GM21381 (cell line): ENCODE data around the gene CELSR3.
A peak's percentile ranks its signal among the peaks of the same experiment; 100 is the strongest.

Source experiments
- ATAC-seq: cut with Tn5 transposase; IDR thresholded peaks from one replicate; pipeline ENCODE4 v1.9.1; 2021; ENCODE audit warnings: mild to moderate bottlenecking, moderate library complexity; ENCODE audit not compliant: unreplicated experiment

CELSR3 gene

DNA sequence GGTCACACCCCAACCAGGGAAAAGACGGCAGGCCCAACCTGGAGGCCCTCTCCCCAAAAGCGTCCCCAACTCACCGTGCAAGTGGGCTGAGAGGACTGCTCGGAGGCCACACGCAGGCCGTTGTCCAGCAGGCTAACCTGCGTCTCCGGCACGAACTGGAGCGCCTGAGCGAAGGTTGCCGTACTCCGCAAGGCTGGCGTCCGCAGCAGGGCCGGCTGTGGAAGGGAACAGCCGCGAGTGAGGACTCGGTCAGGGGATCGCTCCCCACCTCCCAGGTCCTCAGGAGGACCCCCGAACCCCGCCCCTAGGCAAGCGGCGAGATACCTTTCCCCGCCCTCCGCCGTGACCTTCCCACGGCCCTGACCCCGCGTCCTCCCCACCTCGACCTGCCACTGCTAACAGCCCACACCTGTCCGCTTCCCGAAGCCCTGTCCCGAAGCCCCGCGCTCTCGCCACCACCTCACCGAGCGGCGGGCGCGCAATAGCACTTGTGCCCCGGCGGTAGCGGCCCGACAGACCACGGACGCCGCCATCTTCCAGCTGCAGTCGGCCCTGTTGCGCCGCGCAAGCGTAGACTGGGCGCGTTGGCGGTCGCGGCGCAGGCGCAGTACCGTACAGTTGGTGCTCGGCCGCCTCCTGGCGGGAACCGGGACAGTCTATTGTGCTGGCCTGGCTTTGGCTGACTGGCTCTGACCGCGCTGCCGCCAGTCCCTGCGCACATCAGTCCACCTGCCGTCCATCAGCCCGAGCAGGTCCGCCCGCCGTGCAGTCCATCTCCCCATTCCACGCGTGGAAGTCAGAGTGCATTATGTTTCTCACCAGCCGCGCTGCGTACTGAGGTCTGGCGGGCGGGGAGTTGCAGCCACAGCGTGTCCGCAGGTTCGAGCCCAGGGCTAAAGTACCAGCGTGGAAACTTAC is 53.3 kb downstream of the CELSR3 start, which contains the start of gene UQCRC1:
Gene UQCRC1 (minus strand): TSS at position 559 of the 918 bp plus-strand sequence. CDS start 26 bp downstream, at position 533.
- peak; percentile 92 for ATAC-seq

DNA sequence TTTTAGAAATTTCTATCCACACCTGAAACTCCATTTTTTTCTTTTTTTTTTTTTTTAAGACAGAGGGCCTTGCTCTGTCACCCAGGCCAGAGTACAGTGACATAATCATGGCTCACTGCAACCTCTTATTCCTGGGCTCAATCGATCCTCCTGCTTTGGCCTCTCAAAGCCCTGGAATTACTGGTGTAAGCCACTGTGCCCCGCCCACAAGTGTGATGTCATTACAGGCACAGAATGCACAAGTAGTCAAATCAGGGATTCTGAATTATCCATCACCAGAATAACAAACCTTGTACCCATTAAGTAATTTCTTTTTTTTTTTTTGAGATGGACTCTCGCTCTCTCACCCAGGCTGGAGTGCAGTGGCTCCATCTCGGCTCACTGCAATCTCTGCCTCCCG is 55.2 kb downstream of the CELSR3 start:
- ATAC-seq: no peak

DNA sequence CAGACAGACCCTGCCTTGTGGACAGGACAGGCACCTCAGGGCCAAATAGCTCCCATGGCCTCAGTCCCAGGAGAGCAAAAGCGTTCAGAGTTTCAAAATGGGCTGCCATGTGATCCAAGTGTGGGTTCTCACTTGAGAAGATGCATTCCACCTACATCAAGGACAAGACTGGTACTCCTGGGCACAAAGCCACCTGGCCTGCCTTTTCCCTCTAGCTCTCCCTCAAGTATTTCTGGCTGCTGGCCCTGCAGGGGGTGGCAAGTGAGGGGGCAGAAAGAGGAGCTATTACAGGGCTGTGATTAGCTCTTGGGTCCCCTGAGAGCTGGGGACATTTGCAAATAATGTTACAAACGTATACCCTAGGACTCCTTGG is 61.1 kb downstream of the CELSR3 start:
- ATAC-seq: no peak

DNA sequence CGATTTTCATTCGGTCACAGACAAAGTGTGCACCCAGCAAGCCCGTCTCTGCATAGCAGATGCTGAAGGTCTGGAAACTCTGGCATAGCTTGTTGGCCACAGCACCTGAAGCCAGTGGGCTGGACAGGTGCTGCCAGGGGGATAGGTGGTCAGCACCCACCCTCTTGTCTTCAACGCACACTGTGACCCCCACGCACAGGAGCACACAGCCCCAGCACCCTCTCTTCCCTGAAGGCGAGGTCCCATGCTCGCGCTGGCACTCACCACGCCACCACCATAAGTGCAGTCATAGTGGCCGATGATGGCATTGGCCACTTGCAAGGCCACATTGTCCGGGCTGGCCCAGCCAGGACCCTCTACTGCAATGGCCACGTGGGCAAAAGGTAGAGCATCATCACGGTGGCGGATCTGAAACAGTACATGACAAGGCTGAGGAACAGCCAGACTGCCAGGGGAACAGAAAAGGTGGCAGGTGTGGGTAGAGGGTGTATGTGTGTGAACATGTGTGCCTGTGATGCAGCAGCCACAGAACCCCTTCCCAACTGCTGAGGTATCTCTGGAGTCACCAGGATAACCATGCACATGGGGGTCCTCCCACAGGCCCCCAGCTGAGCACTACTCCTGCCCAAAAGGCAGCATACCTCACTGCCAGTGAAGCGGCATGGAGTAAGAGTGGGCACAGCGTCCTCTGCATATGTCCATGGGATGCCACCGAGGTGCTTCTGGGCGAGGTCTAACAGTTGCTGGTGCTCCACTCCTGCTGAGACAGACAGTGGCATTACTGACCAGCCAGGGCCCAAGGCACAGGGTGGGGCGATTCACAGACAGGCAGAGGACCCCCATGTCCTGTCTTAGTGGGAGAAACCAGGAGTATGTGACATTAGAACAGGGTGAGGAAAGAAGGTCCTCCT is 61.7 kb downstream of the CELSR3 start:
- no peak for ATAC-seq

DNA sequence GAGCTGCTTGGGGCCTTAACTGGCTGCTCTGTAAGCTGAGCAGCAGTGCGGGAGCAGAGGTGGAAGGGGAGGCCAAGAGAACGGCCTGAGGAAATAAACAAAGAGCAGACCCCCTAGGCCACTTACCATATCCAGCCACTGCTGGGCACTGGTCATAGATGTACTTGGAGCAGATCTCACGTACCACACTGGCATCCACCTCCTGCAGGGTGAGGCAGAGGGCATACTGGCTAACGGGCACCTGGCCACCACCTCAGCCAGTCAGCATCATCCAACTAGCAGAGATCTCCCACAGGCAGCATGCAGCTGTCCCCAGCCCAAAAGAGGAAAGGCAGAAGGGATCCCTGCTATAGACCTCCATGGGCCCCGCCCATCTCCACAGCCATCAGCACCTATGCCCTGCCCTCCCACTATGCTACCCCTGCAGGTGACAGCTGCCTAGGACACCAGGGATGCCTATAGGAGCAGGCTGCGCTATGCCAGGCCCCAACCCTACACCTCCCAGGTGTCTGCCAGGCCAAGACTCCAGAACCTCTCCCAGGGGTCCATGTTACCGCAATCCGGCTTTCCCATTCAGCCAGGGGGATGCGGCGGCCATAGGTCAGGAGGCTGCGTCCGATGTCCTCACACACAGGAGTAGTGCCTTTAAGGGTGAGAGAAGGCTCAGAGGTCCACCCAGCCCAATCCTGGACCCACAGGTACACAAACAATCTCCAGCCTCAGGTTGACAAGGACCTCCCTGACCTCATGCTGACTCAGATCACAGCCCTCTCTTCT is 63.0 kb downstream of the CELSR3 start:
- ATAC-seq: no peak

DNA sequence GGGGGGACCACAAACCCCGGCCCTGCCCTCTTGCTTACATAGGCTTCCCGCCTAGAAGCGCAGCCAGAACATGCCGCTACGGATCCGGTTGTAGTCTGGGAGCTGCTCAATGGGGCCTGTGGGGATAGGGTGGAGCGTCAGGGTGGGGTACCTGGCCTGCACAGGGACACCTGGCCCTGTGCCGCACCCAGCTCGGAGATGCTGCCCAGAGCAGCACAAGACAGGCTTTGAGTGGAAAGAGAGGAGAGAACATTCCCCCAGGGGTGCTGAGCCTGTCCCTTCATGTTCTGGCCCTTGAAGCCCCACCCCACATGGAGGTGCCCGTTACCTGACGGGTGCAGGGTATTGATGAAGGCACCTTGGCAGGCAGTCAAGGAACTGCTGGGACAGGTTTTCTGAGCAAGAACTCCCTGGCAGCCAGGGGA is 63.6 kb downstream of the CELSR3 start:
- no peak for ATAC-seq

DNA sequence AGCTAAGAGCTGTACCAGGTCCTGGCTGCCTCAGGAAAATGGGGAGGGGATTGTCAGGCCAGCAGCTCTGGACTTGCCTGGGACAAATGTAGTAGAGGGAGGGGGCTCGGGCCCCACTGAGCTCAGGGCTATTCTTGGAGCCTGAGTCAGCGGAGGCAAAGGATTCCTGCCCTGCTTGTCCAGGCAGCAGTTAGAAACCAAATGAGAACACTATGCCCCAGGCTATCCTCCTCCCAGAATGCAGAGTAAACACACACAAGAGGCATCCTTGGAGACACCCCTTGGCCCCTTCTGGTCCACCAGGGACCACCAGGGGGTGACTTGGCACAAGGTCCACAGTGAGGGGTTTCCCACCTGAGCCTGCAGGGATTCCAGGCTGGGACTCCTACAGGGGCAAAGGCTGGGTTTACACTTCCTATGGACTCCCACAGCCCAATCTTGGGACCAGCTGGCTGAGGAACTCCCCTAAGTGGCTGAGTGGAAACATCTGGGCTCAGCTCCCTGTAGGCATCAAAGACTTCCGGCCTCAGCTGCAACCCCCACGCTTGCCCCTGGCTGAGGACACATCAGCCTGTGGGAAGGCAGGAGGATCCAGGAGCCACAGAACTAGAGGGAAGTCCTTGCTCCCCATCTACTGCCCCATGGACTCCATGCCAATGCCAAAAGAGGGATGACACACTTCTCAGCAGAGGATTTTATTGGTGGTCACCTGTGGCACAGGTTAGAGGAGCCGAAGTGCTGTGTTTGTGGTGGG is 64.2 kb downstream of the CELSR3 start:
- no peak for ATAC-seq

DNA sequence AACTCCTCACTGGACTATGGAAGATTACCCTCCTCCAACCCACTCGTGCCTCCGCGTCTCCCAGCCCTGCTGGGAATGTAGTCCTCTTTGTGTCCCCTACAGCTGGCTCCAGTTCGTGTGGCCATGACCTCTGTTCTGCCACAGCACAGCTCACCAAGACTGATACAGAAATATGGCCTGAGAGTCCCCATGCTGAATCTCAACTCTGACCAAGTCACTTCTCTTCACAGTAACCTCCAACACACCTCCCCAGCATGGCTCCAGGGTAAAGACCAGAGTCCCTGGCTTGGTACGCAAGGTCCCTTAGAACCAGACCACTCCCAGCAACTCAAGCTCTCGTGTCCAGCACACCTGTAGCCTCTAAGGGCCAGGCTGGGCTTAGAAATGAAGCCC is 65.3 kb downstream of the CELSR3 start:
- no peak for ATAC-seq

DNA sequence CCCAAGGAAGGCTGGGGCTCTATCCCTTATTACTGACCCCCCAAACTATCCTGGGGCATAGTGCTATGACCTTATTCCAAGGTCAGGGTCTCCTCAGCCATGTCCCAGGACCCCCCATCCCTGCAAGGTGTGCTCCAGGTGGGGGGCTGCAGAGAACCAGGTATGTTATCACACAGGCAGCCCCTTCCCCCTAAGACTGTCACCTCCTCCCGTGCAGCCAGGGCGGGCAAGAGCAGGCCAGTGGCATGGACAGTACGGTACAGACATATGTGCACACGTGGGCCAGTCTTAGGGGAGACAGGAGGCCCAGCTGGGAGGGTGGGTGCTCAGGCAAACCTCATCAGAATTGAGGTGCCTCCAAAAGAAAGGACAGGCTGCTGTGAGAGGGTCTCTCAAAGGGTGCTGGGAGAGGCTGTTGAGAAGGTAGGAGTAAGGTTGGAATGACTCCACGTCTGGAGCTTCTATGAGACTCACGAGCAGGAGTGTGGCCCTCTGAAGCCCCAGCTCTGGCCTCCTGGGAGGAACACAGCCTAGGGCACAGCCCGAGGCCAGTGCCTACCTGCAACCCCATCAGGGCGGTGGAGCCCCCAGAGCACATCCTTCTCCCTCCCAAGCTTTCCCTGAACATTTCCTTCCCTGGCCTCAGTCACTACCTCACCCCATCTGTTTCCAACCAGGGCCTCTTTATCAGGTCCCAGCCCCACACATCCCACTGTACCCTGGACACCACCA is 65.8 kb downstream of the CELSR3 start:
- no peak for ATAC-seq

DNA sequence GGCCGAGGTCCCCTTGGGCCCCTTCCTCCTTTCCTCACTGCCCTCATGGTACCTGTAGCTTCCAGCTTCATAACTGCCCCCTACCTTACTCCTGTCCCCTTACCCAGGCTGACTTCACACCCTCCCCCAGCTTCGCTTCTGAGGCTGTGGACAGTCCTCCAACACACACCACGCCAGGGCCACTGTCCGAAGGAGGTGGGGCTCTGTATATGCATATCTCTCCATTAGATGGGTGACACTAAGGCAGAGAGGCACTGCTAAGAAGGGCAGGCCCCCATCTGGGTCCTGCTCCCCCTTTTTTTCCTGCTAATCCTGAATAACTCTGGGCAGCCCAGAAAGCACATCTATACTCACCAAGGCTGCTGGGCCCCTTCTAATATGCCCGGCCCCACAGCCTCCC is 66.5 kb downstream of the CELSR3 start:
- no peak for ATAC-seq

DNA sequence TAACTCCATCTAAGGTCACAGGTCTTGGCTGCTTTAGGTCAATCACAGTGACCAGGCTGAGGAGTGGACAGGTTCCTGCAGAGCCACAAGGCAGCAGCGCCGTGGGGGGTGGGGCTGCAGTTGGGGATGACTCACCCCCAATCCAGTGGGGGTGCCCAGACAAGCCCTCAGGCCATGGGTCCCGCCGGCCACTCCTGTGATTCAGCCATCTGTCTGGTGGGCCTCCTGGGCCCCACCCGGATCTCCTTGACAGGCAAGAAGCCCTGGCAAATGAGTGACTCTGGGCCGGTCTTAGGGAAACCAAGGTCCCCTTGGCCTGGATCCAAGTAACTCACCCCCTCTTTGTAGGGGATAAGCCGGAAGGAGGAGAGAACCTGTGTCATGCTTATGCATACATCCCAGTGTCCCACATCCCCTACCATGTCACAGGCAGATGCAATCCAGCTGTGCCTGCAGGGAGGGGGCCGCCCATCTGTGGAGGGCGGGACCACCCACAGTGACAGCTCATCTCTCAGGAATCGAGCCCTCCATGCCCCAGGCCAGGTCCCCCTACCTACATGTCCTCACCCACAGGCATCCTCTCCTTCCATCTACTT is 67.1 kb downstream of the CELSR3 start:
- no peak for ATAC-seq

DNA sequence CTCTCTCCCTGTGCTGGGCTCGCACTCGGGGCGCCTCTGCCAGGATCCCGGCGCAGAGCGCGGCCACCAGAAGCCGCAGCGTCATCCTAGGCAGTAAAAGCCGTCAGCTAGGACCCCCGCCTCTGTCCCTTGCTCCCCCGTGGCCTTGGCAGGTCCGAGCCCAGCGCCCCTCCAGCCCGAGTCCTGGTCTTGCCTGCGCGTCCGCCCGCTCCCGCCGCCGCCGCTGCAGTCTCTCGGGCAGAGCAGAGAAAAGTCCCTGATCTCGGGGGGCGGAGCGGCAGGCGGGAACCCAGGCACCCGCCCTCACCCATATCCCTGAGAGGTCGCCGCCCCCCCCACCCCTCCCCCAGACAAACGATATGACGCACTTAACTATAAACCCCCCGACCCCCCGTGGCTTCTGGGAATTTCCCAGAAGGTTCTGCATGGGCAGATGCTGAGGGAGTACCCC is 67.6 kb downstream of the CELSR3 start, which contains the start of gene COL7A1:
Gene COL7A1 (minus strand): TSS at position 255 of the 451 bp plus-strand sequence. CDS start 170 bp downstream, at position 85.
- no peak for ATAC-seq

DNA sequence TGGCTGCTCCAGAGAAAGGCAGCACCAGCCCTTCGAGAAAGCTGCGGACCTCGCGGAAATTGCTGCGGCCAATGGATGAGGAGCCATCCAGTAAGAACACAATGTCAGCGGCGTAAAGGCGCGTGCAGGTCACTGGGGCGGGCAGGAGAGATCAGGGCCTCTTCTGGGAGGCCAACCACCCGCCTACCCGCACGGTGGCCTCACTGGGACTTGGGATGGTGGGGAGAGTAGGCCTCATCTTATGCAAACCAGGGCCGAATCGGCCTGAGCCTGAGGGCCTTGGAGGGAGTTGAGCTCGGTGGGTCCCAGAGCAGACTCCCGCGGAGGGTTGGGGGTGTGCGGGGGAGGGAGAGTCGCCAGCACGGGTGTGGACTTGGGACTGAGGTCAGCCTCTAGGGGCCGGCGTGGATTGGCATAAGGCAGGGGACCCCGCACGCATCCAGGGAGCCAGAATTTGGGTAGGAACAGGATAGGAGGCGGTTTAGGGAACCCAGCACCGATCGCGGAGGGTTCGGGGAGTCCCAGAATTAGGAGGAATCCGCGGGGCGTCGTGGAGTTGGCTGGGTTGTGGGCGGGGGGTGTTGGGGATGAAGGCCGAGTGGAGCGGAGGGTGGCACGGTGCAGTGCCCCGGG is 68.2 kb downstream of the CELSR3 start:
- ATAC-seq: no peak

DNA sequence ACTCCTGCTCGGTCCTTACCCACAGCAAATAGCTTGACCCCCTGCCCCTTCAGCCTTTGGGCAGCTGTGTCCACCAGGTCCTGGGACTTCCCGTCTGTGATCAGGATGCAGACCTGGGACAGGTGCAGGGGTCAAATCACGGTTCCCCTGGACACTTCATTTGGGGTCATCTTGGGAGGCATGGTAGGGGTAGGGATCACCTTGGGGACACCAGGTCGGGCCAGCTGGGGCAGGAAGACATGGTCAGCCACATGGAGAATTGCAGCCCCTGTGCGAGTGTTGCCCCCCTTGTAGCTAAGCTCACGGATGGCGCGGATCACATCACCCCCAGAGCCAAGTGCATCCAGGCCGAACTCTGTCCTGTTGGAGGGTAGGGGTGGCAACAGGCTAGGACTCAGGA is 69.3 kb downstream of the CELSR3 start:
- no peak for ATAC-seq

DNA sequence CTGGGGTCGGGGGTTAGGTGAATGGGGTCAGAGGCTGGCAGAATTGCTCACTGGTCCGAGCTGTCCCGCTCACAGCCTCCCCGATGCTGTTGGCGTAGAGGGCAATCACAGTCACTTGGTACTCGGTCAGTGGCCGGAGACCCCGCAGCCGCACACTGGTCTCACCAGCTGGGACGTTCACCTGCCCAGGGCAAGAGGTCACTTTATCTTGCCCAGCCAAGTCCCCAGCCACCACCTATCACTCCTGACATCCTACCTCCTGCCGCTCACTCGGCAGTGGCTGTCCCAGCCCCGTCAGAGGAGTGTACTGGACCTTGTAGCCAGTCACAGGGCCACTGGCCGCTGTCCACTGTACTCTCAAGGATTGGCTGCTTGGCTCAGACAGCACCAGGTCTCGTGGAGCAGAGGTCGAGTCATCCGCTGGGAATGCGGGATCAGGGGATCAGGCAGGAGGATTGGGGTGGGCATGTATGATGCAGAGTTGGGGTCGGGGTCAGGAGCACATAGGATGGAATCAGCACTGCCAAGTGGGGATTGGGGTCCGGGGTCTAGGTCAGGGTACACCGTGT is 70.1 kb downstream of the CELSR3 start:
- ATAC-seq: no peak

DNA sequence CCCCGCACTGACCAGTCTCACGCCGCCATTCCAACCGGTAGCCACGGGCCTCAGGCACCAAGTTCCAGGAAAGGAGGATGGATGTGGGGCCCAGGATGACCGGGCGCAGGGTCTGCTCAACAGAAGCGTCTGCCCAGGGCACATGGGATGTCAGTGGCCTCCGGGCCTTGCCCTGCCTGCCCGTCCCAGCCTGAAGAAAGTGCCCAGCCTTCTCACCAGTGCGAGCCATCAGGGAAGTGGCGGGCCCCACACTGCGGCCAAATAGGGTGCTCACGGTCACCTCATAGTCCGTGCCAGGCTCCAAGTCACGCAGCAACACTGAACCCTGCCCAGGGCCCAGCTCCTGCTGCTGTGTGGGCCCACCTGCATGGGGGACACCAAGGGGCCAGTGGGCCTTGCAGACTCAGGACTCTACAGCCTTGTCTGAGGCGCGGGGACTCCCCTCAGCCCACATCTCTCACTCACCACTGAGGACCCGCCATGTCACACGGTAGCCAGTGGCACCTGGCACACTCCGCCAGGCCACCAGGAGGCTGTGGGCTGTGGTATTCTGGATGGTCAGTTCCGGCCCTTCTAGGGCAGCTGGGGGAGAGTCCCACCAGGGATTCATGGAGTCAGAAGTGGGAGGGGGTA is 70.7 kb downstream of the CELSR3 start:
- no peak for ATAC-seq

DNA sequence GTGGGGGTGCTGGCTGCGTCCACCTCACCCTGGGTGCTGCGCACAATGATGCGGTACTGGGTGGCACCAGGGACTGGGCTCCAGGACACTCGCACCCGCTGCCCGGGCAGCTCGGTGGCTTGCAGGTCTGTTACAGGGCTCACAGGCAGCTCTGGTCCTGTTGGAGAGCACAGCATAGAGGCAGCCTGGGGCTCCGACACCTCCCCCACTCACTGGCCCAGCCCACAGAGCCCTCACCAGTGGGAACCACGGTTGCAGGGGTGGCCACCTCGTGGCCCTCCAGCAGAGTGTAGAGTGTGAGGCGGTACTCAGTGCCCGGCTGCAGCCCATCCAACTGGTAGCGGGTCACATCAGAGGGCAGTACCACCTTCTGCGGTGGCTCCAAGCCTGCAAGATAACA is 71.2 kb downstream of the CELSR3 start:
- no peak for ATAC-seq

DNA sequence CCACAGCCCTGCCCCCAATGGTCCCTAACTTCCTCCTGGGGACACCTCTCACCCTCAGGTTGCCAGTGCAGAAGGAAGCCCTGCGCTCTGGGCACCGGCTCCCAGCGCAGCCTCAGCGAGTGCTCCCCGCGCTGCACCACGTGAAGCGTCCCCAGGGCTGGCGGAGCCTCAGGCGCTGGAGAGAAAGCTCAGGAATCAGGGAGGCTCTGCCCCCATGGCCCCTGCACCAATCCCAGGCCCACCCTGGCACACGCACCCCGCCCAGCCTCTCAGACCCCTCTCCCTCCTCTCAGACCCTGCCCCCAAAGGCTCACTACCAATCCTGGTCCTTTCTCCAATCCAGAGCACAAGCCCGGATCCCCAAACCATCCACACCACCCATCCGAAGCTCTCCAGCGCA is 74.5 kb downstream of the CELSR3 start:
- ATAC-seq: no peak
